HG02588 (cell line): Measurements from ENCODE around the gene TRAF3IP3.
A peak's percentile ranks its signal among the peaks of the same experiment; 100 is the strongest.

Experiments used
- ATAC-seq: cut with Tn5 transposase; IDR thresholded peaks from one replicate; pipeline ENCODE4 v1.9.1; 2021; ENCODE audit warnings: mild to moderate bottlenecking, moderate library complexity; ENCODE audit not compliant: unreplicated experiment

Gene TRAF3IP3

DNA sequence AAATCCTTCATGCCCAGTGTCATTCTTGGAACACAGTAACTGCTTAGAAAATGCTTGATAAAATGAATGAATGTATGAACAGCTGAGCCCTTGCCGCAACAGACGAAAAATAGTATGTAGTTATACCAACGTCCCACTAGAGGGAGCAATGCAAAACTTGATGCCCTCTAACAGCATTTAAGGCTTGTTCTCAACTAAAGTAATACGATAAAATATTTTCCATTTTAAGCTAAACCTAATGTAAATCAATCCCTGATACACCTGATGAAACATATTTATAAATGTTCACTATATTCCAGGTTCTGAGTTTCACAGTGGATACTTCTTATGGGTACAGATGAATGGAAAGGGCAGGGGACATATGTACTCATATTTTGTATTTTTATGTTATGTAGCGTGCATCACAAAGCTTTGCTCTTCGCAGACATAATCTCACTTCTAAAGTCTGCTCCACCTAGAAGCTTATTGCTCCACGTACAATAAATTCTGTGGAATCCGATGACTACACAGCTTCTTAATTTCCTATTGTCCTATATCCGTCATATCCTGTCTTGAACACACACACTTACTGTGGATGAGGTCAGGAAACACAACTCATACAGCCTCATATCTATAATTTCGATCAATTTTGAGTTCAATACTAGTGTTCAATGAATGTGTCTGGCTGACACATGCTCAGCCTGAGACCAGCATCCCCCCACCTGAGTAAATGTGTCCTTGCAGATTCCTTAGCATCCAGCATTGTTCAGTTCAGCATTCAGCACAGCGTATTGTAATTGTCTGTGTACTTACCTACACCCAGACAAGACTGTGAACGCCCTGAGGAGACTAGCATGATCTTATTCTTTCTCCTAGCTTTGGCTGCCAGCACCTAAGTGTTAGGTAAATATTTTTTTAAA, 67.5 kb downstream of the TRAF3IP3 start:
- ATAC-seq: no peak

DNA sequence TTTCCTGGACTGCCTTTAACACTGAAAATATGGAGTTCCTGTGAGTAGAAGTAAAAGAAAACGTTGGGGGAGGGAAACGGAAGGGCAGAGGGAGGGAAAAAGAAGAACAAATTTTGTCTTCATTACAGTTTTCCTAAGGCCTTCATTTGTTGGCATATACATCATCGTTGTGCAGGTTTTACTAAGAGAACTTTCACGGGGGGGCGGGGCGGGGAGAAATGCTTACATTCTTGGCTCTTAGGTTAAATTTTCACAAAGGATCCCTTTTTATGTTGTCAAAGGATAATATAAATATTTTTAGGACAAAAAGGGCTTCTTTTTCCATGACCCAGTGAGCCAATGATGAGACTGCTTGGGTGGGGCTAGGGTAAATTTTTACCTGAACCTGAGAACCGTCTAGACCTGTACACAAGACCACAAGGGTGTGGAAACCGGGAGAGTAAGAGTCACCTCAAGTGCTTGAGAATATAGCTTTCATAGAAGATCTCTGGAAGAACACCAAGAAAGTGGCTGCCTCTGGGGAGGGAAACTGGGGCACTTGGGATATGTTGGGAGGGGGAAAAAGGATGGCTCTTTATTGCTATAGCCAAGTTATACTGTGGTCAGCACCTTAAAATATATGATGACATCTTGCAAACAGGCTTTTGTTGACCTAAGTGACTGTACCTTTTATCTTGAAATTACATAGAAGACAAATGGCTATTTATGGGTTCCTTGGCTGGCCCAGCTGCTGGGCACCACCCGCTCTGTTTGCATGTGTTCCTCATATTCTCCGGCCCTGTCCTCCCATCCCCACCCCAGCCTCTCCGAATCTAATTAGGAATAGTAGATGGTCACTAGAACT, 70.0 kb downstream of the TRAF3IP3 start:
- no peak for ATAC-seq

DNA sequence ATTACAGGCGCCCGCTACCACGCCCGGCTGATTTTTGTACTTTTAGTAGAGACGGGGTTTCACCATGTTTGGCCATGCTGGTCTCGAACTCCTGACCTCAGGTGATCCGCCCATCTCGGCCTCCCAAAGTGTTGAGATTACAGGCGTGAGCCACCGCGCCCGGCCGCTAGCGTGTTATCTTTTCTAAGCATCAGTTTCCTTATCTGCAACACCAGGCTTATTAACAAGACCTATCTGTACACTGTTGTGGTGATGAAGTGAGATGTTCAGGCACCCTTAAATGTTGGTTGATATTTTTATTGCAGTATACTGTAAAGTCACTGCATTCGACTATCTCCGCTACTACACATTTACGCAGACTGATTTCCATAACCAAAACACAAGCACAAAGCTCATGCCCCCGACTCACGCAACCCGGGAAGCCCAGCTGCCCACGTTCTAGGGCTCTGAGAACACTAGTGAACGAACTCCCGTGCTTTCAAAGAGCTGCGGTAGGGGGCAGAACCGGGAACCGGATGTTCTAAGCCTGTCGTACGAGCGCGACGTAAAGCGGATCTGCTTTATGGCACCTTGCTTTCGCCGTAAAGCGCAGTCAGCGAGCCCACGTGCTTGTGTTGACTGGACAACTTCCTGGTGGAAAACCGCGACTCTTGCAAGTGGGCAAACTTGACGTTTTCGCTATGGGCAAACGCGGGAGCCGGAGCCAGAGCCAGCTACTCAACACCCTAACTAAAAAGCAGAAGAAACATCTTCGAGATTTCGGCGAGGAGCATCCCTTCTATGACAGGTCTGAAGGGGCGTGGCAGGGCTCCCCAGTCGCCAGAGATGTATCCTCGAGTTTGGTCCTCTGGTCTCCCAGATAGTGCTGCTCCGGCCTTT, 71.8 kb downstream of the TRAF3IP3 start, which contains the start of gene UTP25:
Gene UTP25 (plus strand): TSS at position 589 of the 879 bp plus-strand sequence. CDS start 92 bp downstream, at position 681.
- ATAC-seq: peak; percentile 95

DNA sequence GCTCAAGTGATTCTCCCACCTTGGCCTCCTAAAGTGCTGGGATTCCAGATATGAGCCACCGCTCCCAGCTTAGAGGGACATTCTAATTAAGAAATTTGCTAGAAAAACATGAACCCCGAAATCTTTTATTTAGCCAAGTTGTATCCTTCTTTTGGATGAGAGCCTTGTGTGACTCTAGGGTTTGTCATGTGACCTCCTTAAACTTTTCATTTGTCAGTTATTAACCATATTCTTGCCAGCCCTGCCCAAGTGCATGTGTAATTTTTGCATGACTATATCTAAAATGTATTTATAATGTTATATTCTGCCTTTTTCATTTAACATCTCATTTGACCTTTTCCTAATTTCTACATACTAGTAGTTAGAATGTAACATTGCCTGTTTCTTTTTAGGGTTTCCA, 73.9 kb downstream of the TRAF3IP3 start:
- ATAC-seq: no peak

DNA sequence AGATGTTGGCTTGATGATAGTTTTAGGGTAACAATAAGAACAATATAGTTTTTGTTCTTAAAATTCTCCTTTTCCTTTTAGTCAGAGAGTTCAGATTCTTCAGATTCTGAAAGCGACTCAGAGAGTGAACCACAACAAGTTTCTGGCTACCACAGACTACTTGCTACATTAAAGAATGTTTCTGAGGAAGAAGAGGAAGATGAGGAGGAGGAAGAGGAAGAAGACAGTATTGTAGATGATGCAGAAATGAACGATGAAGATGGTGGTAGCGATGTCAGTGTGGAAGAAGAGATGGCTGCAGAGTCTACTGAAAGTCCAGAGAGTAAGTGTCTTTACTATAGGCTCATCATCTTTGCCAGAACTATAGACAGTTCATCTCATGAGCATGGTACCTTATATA, 74.9 kb downstream of the TRAF3IP3 start:
- no peak for ATAC-seq

DNA sequence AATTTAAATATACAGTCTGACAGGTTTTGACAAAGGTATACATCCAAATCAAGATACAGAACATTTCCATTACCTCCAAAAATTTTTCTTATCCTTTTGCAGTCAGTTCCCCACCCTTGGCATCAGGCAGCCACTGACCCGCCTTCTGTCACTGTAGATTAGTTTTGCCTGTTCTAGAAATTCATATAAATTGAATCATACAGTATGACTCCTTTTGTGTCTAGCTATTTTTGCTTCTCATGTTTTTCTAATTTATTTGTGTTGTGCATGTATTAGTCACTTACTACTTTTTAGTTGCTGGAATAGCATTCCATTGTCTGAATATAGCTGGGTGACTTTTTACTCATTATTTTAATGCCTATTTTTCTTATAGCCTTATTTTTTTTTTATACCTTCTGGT, 75.8 kb downstream of the TRAF3IP3 start:
- ATAC-seq: no peak
